ENCODE measurements around the gene BIRC7. TPM values are rescaled to one million over a fixed set of nuclear protein-coding genes. Genes with fewer than 3 reads are reported as not detected.

BIRC7 gene
- polyA plus RNA-seq, 1 donor (not counting 4 experiments of a cell fraction or from before 2014, with no cell fraction given) = not detected

DNA sequence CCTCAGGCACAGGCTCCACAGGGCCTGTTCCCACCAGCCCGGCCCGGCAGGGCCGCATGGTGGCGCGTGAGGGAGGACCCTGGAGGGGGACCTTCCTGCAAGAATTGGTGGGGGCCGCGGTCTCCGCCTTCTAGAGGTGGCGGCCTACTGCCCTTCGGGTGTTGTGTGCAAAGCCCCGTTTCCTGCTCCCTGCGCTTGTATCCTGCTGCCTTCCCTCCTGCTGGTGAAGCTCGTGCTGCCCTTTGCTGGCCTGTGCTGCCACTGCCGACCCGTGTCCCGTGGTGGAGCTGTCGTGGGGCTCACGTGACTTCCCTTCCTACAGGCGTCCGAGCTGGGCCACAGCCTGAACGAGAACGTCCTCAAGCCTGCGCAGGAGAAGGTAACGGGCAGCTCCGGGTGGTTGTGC is 48.8 kb downstream of the BIRC7 start:
- H3K79me2 ChIP-seq (ENCODE audit: control insufficient read depth, insufficient read depth, low read length) = no peaks in the 10 kb centered on the region
- no peaks in the 10 kb centered on the region for H3K27me3 ChIP-seq (ENCODE audit: control insufficient read depth, extremely low read depth, insufficient read depth, low read length)
- DNase-seq (ENCODE audit: low read depth, low spot score) (no peak), FAIRE-seq (no peak)
- no peak overlapping the region for H2AFZ ChIP-seq (ENCODE audit: control insufficient read depth, low read length)
- dilution Hi-C loops (cut with MboI; ENCODE audit: extremely low pct_ligation_motif_present, low sequenced_read_pairs) = loop anchor here (10.0 kb wide), 1 partner anchor 60 kb away; no protein-coding TSS in a partner anchor
- peaks cover 3% of the 10 kb centered on the region for H4K20me1 ChIP-seq (ENCODE audit: control insufficient read depth, extremely low read depth, insufficient read depth, low read length)
- H3K9me1 ChIP-seq (ENCODE audit: control insufficient read depth, extremely low read depth, insufficient read depth, low read length) = no peaks in the 10 kb centered on the region
- peaks cover 33 to 39% of the 10 kb centered on the region in 2 experiments for H3K36me3 ChIP-seq (ENCODE audit: control insufficient read depth in 2 of 2, extremely low read depth in 1 of 2, insufficient read depth in 2 of 2, low read length in 2 of 2)
- no peak overlapping the region for H3K9ac ChIP-seq (ENCODE audit: control insufficient read depth, extremely low read depth, insufficient read depth, low read length)
- TF ChIP-seq, protein P1, sequence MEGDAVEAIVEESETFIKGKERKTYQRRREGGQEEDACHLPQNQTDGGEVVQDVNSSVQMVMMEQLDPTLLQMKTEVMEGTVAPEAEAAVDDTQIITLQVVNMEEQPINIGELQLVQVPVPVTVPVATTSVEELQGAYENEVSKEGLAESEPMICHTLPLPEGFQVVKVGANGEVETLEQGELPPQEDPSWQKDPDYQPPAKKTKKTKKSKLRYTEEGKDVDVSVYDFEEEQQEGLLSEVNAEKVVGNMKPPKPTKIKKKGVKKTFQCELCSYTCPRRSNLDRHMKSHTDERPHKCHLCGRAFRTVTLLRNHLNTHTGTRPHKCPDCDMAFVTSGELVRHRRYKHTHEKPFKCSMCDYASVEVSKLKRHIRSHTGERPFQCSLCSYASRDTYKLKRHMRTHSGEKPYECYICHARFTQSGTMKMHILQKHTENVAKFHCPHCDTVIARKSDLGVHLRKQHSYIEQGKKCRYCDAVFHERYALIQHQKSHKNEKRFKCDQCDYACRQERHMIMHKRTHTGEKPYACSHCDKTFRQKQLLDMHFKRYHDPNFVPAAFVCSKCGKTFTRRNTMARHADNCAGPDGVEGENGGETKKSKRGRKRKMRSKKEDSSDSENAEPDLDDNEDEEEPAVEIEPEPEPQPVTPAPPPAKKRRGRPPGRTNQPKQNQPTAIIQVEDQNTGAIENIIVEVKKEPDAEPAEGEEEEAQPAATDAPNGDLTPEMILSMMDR (optimal IDR thresholded peaks at IDR 0.05 in 1 of 3, IDR thresholded peaks at IDR 0.05 in 1 of 3, conservative IDR thresholded peaks at IDR 0.05 in 1 of 3; ENCODE audit: extremely low read depth in 1 of 3, insufficient read depth in 2 of 3, low read length in 3 of 3) = no peak
- TF ChIP-seq EZH2 (IDR thresholded peaks at IDR 0.05; ENCODE audit: low read length) = no peak
- no peak overlapping the region for H3K4me2 ChIP-seq (ENCODE audit: control insufficient read depth, extremely low read depth, insufficient read depth, low read depth, low read length)
- H3K27ac ChIP-seq (ENCODE audit: control insufficient read depth, insufficient read depth, low read length) = no peak overlapping the region
- no peaks in the 10 kb centered on the region for H3K9me3 ChIP-seq (ENCODE audit: control insufficient read depth, low read depth, low read length)
- no peaks in the 10 kb centered on the region for H3K4me1 ChIP-seq (ENCODE audit: control insufficient read depth, extremely low read depth, insufficient read depth, low read length)
- no peak overlapping the region for H3K4me3 ChIP-seq (ENCODE audit: control insufficient read depth in 2 of 3, extremely low read depth in 1 of 3, insufficient read depth in 2 of 3, low read depth in 1 of 3, low read length in 3 of 3)

DNA sequence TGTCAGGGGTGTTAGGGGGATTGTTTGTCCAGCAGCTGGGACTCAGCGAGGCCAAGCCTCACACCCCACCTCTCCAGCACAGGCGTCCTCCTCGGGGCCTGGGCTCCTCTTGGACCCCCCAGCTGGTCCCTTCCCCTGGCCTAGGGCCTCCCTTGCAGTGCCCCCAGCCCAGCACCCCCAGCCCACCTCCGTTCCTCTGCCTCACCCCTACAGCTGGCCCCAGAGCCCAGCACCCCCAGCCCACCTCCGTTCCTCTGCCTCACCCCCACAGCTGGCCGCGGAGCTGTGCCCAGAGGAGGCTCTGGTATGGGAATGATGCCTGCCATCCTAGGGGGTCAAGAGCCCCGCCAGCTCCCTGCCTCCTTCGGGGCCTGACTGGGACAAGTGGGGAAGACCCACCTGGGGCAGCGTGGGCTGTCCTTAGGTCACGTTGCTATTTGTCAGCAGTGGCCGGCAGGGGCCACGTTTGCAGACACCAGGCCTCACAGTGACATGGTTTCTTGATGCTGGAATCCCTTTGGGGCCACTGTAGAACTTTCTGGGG is 49.3 kb downstream of the BIRC7 start:
- dilution Hi-C loops (cut with MboI; ENCODE audit: extremely low pct_ligation_motif_present, low sequenced_read_pairs) = loop anchor here (10.0 kb wide), 1 partner anchor 60 kb away; no protein-coding TSS in a partner anchor

More for the DNA sequence above, 49.3 kb downstream of the BIRC7 start:
- no peaks in the 10 kb centered on the region for H3K9me3 ChIP-seq (ENCODE audit: control insufficient read depth, low read depth, low read length)
- no peak overlapping the region for H3K9ac ChIP-seq (ENCODE audit: control insufficient read depth, extremely low read depth, insufficient read depth, low read length)
- no peak for TF ChIP-seq EZH2 (IDR thresholded peaks at IDR 0.05; ENCODE audit: low read length)
- TF ChIP-seq, protein P1 (optimal IDR thresholded peaks at IDR 0.05 in 1 of 3, IDR thresholded peaks at IDR 0.05 in 1 of 3, conservative IDR thresholded peaks at IDR 0.05 in 1 of 3; ENCODE audit: extremely low read depth in 1 of 3, insufficient read depth in 2 of 3, low read length in 3 of 3) = no peak
- H2AFZ ChIP-seq (ENCODE audit: control insufficient read depth, low read length) = no peak overlapping the region
- H3K4me1 ChIP-seq (ENCODE audit: control insufficient read depth, extremely low read depth, insufficient read depth, low read length) = no peaks in the 10 kb centered on the region
- FAIRE-seq (no peak), DNase-seq (ENCODE audit: low read depth, low spot score) (no peak)
- no peak overlapping the region for H3K4me2 ChIP-seq (ENCODE audit: control insufficient read depth, extremely low read depth, insufficient read depth, low read depth, low read length)
- H4K20me1 ChIP-seq (ENCODE audit: control insufficient read depth, extremely low read depth, insufficient read depth, low read length) = peaks cover 3% of the 10 kb centered on the region
- no peaks in the 10 kb centered on the region for H3K9me1 ChIP-seq (ENCODE audit: control insufficient read depth, extremely low read depth, insufficient read depth, low read length)
- H3K27ac ChIP-seq (ENCODE audit: control insufficient read depth, insufficient read depth, low read length) = no peak overlapping the region
- H3K27me3 ChIP-seq (ENCODE audit: control insufficient read depth, extremely low read depth, insufficient read depth, low read length) = no peaks in the 10 kb centered on the region
- H3K4me3 ChIP-seq (ENCODE audit: control insufficient read depth in 2 of 3, extremely low read depth in 1 of 3, insufficient read depth in 2 of 3, low read depth in 1 of 3, low read length in 3 of 3) = no peak overlapping the region
- H3K36me3 ChIP-seq (ENCODE audit: control insufficient read depth in 2 of 2, extremely low read depth in 1 of 2, insufficient read depth in 2 of 2, low read length in 2 of 2) = peaks cover 33 to 39% of the 10 kb centered on the region in 2 experiments
- no peaks in the 10 kb centered on the region for H3K79me2 ChIP-seq (ENCODE audit: control insufficient read depth, insufficient read depth, low read length)
